ENCODE data around the gene GALNT10.

GRCh38 chr5:154264549-154265196 is 74.1 kb downstream of the GALNT10 start:
- TF ChIP-seq POLR2AphosphoS5 (IDR thresholded peaks at IDR 0.05; ENCODE audit: borderline replicate concordance, low read depth, low read length) (no peak), EZH2 (IDR thresholded peaks at IDR 0.05) (no peak)

All from SK-N-MC (cell line).